Small intestine (tissue), 7 donors: ENCODE measurements around the gene PRKAG2. TPM values are rescaled to one million over a fixed set of nuclear protein-coding genes. Genes with fewer than 3 reads are reported as not detected.
A peak's percentile ranks its signal among the peaks of the same experiment; 100 is the strongest.
"Not testable (repeated sequence)": the region's sequence is repeated elsewhere in the genome, so short reads cannot be mapped to it uniquely, and the experiment has no call there.

ENCODE experiments used
- DNase-seq, 2 donors: peaks; one replicate each; pipeline versions ENCODE4 v3.0.0 to v3.0.0-alpha.2; 2013
- FAIRE-seq: peaks from 2 replicates; lab custom pipeline; 2012; peaks lifted over from hg19 to GRCh38; lab: Jason Lieb, UNC
- H3K27ac ChIP-seq, 3 donors: one replicate each; pipeline ENCODE4 v1.5.1; 2013; ENCODE audit warnings: low read length in 2 of 3, mild to moderate bottlenecking in 2 of 3, control low read depth in 1 of 3, inconsistent platforms in 1 of 3, low read depth in 1 of 3, moderate library complexity in 1 of 3
- H3K27me3 ChIP-seq, 3 donors: one replicate each; pipeline ENCODE4 v1.6.1; 2013; ENCODE audit warnings: low read length in 3 of 3, inconsistent platforms in 1 of 3; ENCODE audit not compliant: control insufficient read depth in 3 of 3, insufficient read depth in 3 of 3
- H3K36me3 ChIP-seq, 3 donors: one replicate each; pipeline ENCODE4 v1.6.1; 2013; ENCODE audit warnings: low read length in 3 of 3, inconsistent platforms in 1 of 3, low read depth in 1 of 3, mild to moderate bottlenecking in 1 of 3, moderate library complexity in 1 of 3; ENCODE audit not compliant: control insufficient read depth in 3 of 3, insufficient read depth in 2 of 3
- H3K4me1 ChIP-seq, 3 donors: one replicate each; pipeline ENCODE4 v1.6.1; 2013; ENCODE audit warnings: low read length in 2 of 3, inconsistent platforms in 1 of 3, low read depth in 1 of 3, mild to moderate bottlenecking in 1 of 3, moderate library complexity in 1 of 3; ENCODE audit not compliant: control insufficient read depth in 3 of 3, insufficient read depth in 2 of 3
- H3K4me3 ChIP-seq, 3 donors: one replicate each; pipeline ENCODE4 v1.5.1; 2013; ENCODE audit warnings: low read length in 3 of 3, control low read depth in 1 of 3, inconsistent platforms in 1 of 3, low read depth in 1 of 3, mild to moderate bottlenecking in 1 of 3, moderate library complexity in 1 of 3
- H3K9me3 ChIP-seq, 2 donors: one replicate each; pipeline ENCODE4 v1.6.1; 2013; ENCODE audit warnings: low read depth in 1 of 2, low read length in 1 of 2; ENCODE audit not compliant: control insufficient read depth in 2 of 2, insufficient read depth in 1 of 2
- WGBS, 3 donors: extraction: QIAGEN DNeasy Blood & Tissue Kit; methylation state at CpG; one replicate each; pipeline ENCODE4 v1.1.7; 2013; 5-methylcytosine and 5-hydroxymethylcytosine counted together
- polyA plus RNA-seq, 4 donors: library from polyadenylated mRNA; stranded (reverse) in 3 of 4; unstranded in 1 of 4; fragments of 200-250 nt in 3 of 4; fragments of 120-200 nt in 1 of 4; gene quantifications; one replicate each; pipeline versions ENCODE4 v1.2.1 to v1.2.3, GENCODE V29; 2013
- donor health status: healthy with polysubstance abuse.
- donor health status: control.
- donor health status: control.
- donor health status: Bipolar disorder and iron deficiency.
- donor health status: healthy.

Gene PRKAG2
- polyA plus RNA-seq, 4 donors: 26.3 to 57.9 (median 49.4) TPM

DNA sequence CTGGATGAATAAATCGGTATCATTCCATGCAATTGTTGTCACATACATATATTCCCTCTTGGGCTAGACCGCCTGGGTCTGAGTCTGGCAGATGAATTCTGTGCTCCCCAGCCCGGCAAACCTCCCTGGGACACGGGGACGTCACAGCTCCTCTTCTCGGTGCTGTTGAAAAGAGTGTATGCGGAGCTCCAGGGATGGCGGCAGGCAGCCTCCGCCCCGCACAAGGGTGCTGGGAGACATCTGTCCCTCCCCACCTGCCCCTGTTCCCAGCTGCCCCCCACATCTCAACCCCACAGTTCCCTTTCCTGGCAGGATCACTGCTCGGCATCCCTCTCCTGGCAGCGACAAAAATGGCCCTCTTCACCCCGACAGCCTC, 32.1 kb downstream of the PRKAG2 start:
- H3K9me3 ChIP-seq: no peaks in the 10 kb centered on the region
- WGBS, 3 donors: 92 to 95% (median 94%) methylated on average over 13 of the region's 13 CpGs
- H3K36me3 ChIP-seq: peaks cover 0 to 64% (median 0%) of the 10 kb centered on the region in 3 donors
- FAIRE-seq (no peak), DNase-seq (no peak)
- peaks cover 0 to 4% (median 0%) of the 10 kb centered on the region in 3 donors for H3K4me1 ChIP-seq
- H3K27ac ChIP-seq: peak overlapping the region in 1 of 3 donors; percentile 38
- H3K4me3 ChIP-seq: no peak overlapping the region
- no peaks in the 10 kb centered on the region for H3K27me3 ChIP-seq

DNA sequence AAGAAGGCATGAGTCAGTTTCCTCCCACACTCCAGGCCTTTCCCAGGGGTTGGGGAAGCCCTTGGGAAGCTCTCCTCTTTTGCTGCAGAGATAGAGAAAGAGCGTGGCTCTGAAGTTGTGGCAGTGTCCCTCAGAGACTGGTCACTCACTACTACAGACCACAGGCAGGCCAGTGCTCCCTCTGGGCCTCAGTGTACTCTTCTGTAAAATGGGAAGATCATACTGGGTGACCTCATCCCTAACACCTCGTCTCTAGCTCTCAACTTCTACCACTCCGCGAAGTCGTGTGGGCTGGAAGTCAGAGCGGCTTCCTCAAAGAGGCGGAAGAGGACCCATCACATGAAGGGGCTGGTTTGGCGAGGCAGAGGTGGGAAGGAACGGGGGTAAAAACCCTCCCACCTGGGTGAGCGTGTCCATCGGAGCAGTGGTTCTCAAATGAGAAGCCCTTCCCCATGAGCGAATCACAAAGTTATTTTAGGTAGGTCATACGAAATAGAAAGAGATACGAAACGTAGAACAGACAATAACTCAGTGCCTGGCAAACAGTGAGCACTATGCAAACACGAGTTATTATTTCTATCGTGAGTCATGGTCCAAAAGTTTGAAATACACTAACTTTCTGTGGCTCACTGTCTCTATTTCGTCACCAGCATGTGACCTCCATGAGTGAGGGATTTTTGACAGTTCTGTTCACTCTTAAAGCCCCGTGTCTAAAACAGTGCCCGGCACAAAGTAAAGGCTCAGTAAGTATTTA, 32.7 kb downstream of the PRKAG2 start:
- Histone ChIP-seq H3K4me3 (no peak overlapping the region), H3K27ac (peak overlapping the region in 1 of 3 donors; percentile 59), H3K27me3 (no peaks in the 10 kb centered on the region), H3K9me3 (no peaks in the 10 kb centered on the region), H3K4me1 (peaks cover 0 to 5% (median 0%) of the 10 kb centered on the region in 3 donors), H3K36me3 (peaks cover 0 to 62% (median 0%) of the 10 kb centered on the region in 3 donors)
- no peak for FAIRE-seq
- WGBS, 3 donors: 86 to 87% (median 86%) methylated on average over 20 of the region's 20 CpGs
- DNase-seq: peak in 1 of 2 donors; percentile 55

DNA sequence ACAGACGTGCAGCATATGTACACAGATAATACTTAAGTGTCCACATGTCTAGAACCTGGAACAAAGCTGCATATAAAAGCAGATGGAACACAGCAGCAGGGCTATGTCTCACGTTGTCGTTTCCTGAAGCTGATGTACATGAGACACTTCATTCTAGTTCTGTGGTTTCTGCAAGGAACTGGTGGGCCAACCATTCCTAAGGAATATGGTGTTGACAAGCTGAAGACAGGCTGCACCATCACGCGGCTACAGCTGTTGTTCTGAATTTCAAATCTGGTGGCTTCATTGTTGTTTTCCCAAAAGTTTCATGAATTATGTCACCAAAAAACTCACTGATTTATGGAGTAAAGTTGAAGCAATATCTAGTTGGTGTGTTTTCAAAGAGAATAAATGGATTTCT, 33.7 kb downstream of the PRKAG2 start:
- H3K36me3 ChIP-seq: peaks cover 0 to 58% (median 0%) of the 10 kb centered on the region in 3 donors
- 72 to 82% (median 78%) methylated on average over 5 of the region's 5 CpGs for WGBS, 3 donors
- H3K4me1 ChIP-seq: peaks cover 0 to 11% (median 0%) of the 10 kb centered on the region in 3 donors
- no peaks in the 10 kb centered on the region for H3K9me3 ChIP-seq
- H3K4me3 ChIP-seq: no peak overlapping the region
- no peak for FAIRE-seq
- DNase-seq: no peak
- no peak overlapping the region for H3K27ac ChIP-seq
- no peaks in the 10 kb centered on the region for H3K27me3 ChIP-seq

DNA sequence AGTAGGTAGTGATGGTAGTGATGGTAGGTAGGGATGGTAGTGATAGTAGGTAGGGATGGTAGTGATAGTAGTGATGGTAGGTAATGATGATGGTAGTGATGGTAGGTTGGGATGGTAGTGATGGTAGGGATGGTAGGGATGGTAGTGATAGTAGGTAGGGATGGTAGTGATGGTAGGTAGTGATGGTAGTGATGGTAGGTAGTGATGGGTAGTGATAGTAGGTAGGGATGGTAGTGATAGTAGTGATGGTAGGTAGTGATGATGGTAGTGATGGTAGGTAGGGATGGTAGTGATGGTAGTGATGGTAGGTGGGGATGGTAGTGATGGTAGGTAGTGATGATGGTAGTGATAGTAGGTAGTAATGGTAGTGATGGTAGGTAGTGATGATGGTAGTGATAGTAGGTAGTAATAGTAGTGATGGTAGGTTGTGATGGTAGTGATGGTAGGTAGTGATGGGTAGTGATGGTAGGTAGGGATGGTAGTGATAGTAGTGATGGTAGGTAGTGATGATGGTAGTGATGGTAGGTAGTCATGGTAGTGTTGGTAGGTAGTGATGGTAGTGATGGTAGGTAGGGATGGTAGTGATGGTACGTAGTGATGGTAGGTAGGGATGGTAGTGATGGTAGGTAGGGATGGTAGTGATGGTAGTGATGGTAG, 35.4 kb downstream of the PRKAG2 start:
- WGBS, 3 donors: 96 to 100% (median 99%) methylated on average over 1 of the region's 1 CpG
- H3K27ac ChIP-seq, H3K27me3 ChIP-seq, H3K9me3 ChIP-seq, DNase-seq, FAIRE-seq, H3K4me3 ChIP-seq: not testable (repeated sequence)
- Histone ChIP-seq H3K36me3 (peaks cover 0 to 54% (median 0%) of the 10 kb centered on the region in 3 donors), H3K4me1 (peaks cover 0 to 21% (median 0%) of the 10 kb centered on the region in 3 donors)

DNA sequence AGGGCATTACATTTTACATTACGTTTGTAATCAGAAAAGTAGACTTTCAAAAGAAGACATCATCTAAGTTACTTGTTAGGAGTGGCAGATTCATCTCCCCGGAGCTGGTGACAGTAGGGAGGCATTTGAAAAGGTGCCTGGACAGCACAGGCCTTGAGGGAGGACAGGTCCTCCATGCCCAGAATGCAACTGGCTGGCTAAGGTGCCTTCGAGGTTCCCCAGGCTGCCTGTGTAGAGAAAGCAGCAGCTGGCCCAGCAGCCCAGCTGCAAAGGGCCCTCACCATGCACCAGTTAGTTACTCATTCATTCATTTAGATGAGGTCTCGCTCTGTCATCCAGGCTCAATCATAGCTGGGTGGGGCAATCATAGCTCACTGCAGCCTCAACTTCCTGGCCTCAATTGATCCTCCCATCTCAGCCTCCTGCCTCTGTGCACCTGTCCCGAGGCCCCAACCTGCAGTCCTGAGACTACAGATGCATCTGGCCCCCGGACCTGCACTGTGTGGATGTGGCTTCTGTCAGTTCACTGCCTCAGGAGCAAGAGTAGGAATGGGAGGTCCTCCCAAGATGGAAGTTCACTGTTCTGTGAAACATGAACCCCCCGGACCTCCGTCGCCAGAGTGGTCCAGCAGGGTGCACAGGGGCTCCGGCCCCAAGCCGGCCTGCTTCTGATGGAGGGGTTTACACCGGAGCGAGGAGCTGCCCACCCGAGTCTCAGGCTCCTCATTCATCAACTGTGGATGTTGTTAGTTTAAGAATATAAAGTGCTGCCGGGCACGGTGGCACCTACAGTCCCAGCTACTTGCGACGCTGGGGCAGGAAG, 36.6 kb downstream of the PRKAG2 start:
- H3K4me1 ChIP-seq: peaks cover 0 to 21% (median 0%) of the 10 kb centered on the region in 3 donors

DNA sequence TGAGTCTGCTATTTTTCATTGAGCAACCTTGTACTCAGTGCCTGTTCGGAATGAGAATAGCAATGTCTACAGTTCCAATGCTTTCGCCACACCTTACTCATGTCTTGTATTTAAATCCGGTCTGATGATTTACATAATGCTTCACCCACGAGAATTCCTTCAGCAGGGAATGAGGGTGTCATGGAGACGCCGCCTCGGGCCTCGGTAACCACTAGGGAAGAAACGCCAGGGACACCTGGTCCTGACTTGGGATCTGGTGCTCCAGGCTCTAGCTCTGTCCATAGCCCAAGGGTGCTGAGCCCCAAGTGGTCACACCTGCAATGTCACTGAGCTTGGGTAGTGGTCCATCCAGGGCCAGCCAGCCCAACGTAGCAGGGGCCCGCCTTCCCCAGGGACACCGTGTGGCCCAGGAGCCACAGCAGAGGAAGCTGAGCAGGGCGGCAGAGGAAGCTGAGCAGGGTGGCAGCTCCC, 37.4 kb downstream of the PRKAG2 start:
- Histone ChIP-seq H3K9me3 (no peaks in the 10 kb centered on the region), H3K27me3 (no peaks in the 10 kb centered on the region), H3K27ac (no peak overlapping the region), H3K4me1 (peaks cover 0 to 21% (median 0%) of the 10 kb centered on the region in 3 donors), H3K4me3 (no peak overlapping the region), H3K36me3 (peaks cover 0 to 55% (median 0%) of the 10 kb centered on the region in 3 donors)
- FAIRE-seq (no peak), DNase-seq (no peak)
- WGBS, 3 donors: 76 to 86% (median 77%) methylated on average over 13 of the region's 13 CpGs

More for the DNA sequence above, 36.6 kb downstream of the PRKAG2 start:
- Histone ChIP-seq H3K27me3 (no peaks in the 10 kb centered on the region), H3K9me3 (no peaks in the 10 kb centered on the region), H3K36me3 (peaks cover 0 to 57% (median 0%) of the 10 kb centered on the region in 3 donors), H3K27ac (no peak overlapping the region), H3K4me3 (no peak overlapping the region)
- no peak for FAIRE-seq
- no peak for DNase-seq
- WGBS, 3 donors: 91 to 94% (median 91%) methylated on average over 18 of the region's 18 CpGs

DNA sequence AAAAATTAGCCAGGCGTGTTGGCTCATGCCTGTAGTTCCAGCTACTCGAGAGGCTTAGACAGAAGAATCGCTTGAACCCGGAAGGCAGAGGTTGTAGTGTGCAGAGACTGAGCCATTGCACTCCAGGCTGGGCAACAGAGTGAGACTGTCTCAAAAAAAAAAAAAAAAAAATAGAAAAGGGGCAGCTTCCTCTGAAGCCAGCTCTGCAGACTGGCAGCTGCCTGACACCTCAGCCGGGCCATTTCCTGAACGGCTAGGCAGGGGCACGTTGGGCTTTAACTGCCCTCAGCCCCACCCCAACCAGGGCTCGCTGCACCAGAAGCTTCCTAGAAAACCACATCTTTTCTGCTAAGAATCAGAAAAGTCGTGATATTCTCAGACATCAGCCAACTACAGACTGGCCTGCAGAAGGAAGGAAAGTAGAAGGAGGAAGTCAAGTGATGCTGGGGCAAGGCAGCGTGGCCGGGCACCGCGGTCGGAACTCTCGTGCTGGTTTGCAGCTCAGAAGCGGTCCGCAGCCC, 38.0 kb downstream of the PRKAG2 start:
- H3K4me3 ChIP-seq: no peak overlapping the region
- H3K9me3 ChIP-seq: no peaks in the 10 kb centered on the region
- H3K36me3 ChIP-seq: peaks cover 0 to 57% (median 0%) of the 10 kb centered on the region in 3 donors
- DNase-seq: peak in 1 of 2 donors; percentile 26
- 44 to 62% (median 47%) methylated on average over 17 of the region's 17 CpGs for WGBS, 3 donors
- H3K4me1 ChIP-seq: peaks cover 0 to 17% (median 0%) of the 10 kb centered on the region in 3 donors
- no peaks in the 10 kb centered on the region for H3K27me3 ChIP-seq
- no peak for FAIRE-seq
- H3K27ac ChIP-seq: no peak overlapping the region
